SH-SY5Y (cell line): ENCODE measurements around the gene UBE3B.

Source experiments
- GATA2 ChIP-seq: IDR thresholded peaks from 2 replicates; pipeline ENCODE4 v1.6.1; 2011; ENCODE audit warnings: mild to moderate bottlenecking, low read depth, low read length
- GATA3 ChIP-seq: IDR thresholded peaks from 2 replicates; pipeline ENCODE4 v1.6.1; 2011; ENCODE audit warnings: low read depth, mild to moderate bottlenecking, low read length, moderate library complexity

- TF ChIP-seq GATA2, result no peak
- TF ChIP-seq GATA3, result no peak
Measured at GRCh38 chr12:109571773-109572505, 94.5 kb downstream of the UBE3B start.
